ENCODE measurements around the gene MICAL3. TPM values are rescaled to one million over a fixed set of nuclear protein-coding genes. Genes with fewer than 3 reads are reported as not detected.

Gene MICAL3
- total and polyA plus RNA-seq, 2 donors from 2014 or later, result 5.0 to 99.4 TPM

GRCh38 chr22:17823964-17824363 is 200.4 kb downstream of the MICAL3 start:
- Histone ChIP-seq H3K9me3 (ENCODE audit: control insufficient read depth in 2 of 3, insufficient read depth in 1 of 3, low read length in 3 of 3) (no peaks in the 10 kb centered on the region), H3K4me3 (ENCODE audit: low read length in 3 of 3) (no peak overlapping the region), H3K9ac (ENCODE audit: low read length in 3 of 3) (no peak overlapping the region), H3K4me1 (ENCODE audit: control insufficient read depth in 2 of 3, insufficient read depth in 2 of 3, low read depth in 1 of 3, low read length in 3 of 3) (no peaks in the 10 kb centered on the region), H3K36me3 (ENCODE audit: control insufficient read depth in 2 of 3, insufficient read depth in 3 of 3, low read length in 3 of 3) (peaks cover 0 to 25% (median 24%) of the 10 kb centered on the region in 3 donors), H3K27me3 (ENCODE audit: control insufficient read depth, insufficient read depth, low read length) (no peaks in the 10 kb centered on the region), H3K27ac (ENCODE audit: low read depth in 2 of 2, low read length in 2 of 2) (no peak overlapping the region)
- TF ChIP-seq CTCF (IDR thresholded peaks at IDR 0.05; ENCODE audit: borderline replicate concordance, extremely low read depth, insufficient read depth), result no peak
- intact Hi-C loops (cut with DNase I), result loop anchor here (10.0 kb wide), 2 partner anchors 51 to 251 kb away; partner anchors contain the start of gene PEX26
- DNase-seq (no peak), FAIRE-seq (no peak)

GRCh38 chr22:17823226-17823625 is 201.1 kb downstream of the MICAL3 start:
- no peak overlapping the region for H3K27ac ChIP-seq (ENCODE audit: low read depth in 2 of 2, low read length in 2 of 2)
- H3K4me3 ChIP-seq (ENCODE audit: low read length in 3 of 3), result no peak overlapping the region
- no peak for TF ChIP-seq CTCF (IDR thresholded peaks at IDR 0.05; ENCODE audit: borderline replicate concordance, extremely low read depth, insufficient read depth)
- no peak overlapping the region for H3K9ac ChIP-seq (ENCODE audit: low read length in 3 of 3)
- H3K4me1 ChIP-seq (ENCODE audit: control insufficient read depth in 2 of 3, insufficient read depth in 2 of 3, low read depth in 1 of 3, low read length in 3 of 3), result no peaks in the 10 kb centered on the region
- peaks cover 0 to 22% (median 18%) of the 10 kb centered on the region in 3 donors for H3K36me3 ChIP-seq (ENCODE audit: control insufficient read depth in 2 of 3, insufficient read depth in 3 of 3, low read length in 3 of 3)
- FAIRE-seq (no peak), DNase-seq (no peak)
- no peaks in the 10 kb centered on the region for H3K9me3 ChIP-seq (ENCODE audit: control insufficient read depth in 2 of 3, insufficient read depth in 1 of 3, low read length in 3 of 3)
- intact Hi-C loops (cut with DNase I), result loop anchor here (10.0 kb wide), 2 partner anchors 52 to 252 kb away; partner anchors contain the start of gene PEX26
- H3K27me3 ChIP-seq (ENCODE audit: control insufficient read depth, insufficient read depth, low read length), result no peaks in the 10 kb centered on the region

- TF ChIP-seq CTCF (IDR thresholded peaks at IDR 0.05; ENCODE audit: borderline replicate concordance, extremely low read depth, insufficient read depth), result no peak
- Histone ChIP-seq H3K9ac (ENCODE audit: low read length in 3 of 3) (no peak overlapping the region), H3K4me1 (ENCODE audit: control insufficient read depth in 2 of 3, insufficient read depth in 2 of 3, low read depth in 1 of 3, low read length in 3 of 3) (no peaks in the 10 kb centered on the region), H3K4me3 (ENCODE audit: low read length in 3 of 3) (no peak overlapping the region), H3K9me3 (ENCODE audit: control insufficient read depth in 2 of 3, insufficient read depth in 1 of 3, low read length in 3 of 3) (no peaks in the 10 kb centered on the region), H3K27ac (ENCODE audit: low read depth in 2 of 2, low read length in 2 of 2) (no peak overlapping the region), H3K36me3 (ENCODE audit: control insufficient read depth in 2 of 3, insufficient read depth in 3 of 3, low read length in 3 of 3) (peaks cover 0 to 16% (median 16%) of the 10 kb centered on the region in 3 donors), H3K27me3 (ENCODE audit: control insufficient read depth, insufficient read depth, low read length) (no peaks in the 10 kb centered on the region)
- DNase-seq, result no peak
- FAIRE-seq, result no peak
- intact Hi-C loops (cut with DNase I), result loop anchor here (10.0 kb wide), 2 partner anchors 53 to 253 kb away; partner anchors contain the start of gene PEX26
These were observed 202.3 kb downstream of the MICAL3 start for GRCh38 chr22:17822087-17822486.
